ENCODE data around the gene AGBL4.

GRCh38 chr1:48820491-48820890 is 1203.3 kb downstream of the AGBL4 start:
- TF ChIP-seq, protein P1, sequence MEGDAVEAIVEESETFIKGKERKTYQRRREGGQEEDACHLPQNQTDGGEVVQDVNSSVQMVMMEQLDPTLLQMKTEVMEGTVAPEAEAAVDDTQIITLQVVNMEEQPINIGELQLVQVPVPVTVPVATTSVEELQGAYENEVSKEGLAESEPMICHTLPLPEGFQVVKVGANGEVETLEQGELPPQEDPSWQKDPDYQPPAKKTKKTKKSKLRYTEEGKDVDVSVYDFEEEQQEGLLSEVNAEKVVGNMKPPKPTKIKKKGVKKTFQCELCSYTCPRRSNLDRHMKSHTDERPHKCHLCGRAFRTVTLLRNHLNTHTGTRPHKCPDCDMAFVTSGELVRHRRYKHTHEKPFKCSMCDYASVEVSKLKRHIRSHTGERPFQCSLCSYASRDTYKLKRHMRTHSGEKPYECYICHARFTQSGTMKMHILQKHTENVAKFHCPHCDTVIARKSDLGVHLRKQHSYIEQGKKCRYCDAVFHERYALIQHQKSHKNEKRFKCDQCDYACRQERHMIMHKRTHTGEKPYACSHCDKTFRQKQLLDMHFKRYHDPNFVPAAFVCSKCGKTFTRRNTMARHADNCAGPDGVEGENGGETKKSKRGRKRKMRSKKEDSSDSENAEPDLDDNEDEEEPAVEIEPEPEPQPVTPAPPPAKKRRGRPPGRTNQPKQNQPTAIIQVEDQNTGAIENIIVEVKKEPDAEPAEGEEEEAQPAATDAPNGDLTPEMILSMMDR (optimal IDR thresholded peaks at IDR 0.05 in 1 of 3, IDR thresholded peaks at IDR 0.05 in 1 of 3, conservative IDR thresholded peaks at IDR 0.05 in 1 of 3; ENCODE audit: extremely low read depth in 1 of 3, insufficient read depth in 2 of 3, low read length in 3 of 3), result no peak
- no peak for TF ChIP-seq EZH2 (IDR thresholded peaks at IDR 0.05; ENCODE audit: low read length)

Data from keratinocyte (primary cell).